Mononuclear cell (primary cell): ENCODE results near the gene TCERG1L. TPM values are rescaled to one million over a fixed set of nuclear protein-coding genes. Genes with fewer than 3 reads are reported as not detected.

Experiments
- H3K27me3 ChIP-seq: 2 replicates; pipeline ENCODE4 v1.6.0; 2011; ENCODE audit warnings: low read length, control low read depth; ENCODE audit not compliant: insufficient read depth
- H3K4me1 ChIP-seq: 2 replicates; pipeline ENCODE4 v1.5.1; 2011; ENCODE audit warnings: mild to moderate bottlenecking, low read length, control low read depth; ENCODE audit not compliant: insufficient read depth
- H3K4me3 ChIP-seq: 2 replicates; pipeline ENCODE4 v1.5.1; 2011; ENCODE audit warnings: mild to moderate bottlenecking, low read length, moderate library complexity
- H3K9me3 ChIP-seq: 2 replicates; pipeline ENCODE4 v1.5.1; 2011; ENCODE audit warnings: low read depth, mild to moderate bottlenecking, control low read depth, low read length
- total RNA-seq: library from RNA; depleted of rRNA; stranded (reverse); fragments of >200 nt; gene quantifications from one replicate; pipeline ENCODE4 v1.2.3, GENCODE V29; 2012

TCERG1L gene, protein sequence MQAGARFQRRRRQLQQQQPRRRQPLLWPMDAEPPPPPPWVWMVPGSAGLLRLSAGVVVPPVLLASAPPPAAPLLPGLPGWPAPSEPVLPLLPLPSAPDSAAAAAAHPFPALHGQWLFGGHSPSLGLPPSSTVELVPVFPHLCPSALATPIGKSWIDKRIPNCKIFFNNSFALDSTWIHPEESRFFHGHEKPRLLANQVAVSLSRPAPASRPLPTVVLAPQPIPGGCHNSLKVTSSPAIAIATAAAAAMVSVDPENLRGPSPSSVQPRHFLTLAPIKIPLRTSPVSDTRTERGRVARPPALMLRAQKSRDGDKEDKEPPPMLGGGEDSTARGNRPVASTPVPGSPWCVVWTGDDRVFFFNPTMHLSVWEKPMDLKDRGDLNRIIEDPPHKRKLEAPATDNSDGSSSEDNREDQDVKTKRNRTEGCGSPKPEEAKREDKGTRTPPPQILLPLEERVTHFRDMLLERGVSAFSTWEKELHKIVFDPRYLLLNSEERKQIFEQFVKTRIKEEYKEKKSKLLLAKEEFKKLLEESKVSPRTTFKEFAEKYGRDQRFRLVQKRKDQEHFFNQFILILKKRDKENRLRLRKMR
- under 0.01 TPM for total RNA-seq

DNA sequence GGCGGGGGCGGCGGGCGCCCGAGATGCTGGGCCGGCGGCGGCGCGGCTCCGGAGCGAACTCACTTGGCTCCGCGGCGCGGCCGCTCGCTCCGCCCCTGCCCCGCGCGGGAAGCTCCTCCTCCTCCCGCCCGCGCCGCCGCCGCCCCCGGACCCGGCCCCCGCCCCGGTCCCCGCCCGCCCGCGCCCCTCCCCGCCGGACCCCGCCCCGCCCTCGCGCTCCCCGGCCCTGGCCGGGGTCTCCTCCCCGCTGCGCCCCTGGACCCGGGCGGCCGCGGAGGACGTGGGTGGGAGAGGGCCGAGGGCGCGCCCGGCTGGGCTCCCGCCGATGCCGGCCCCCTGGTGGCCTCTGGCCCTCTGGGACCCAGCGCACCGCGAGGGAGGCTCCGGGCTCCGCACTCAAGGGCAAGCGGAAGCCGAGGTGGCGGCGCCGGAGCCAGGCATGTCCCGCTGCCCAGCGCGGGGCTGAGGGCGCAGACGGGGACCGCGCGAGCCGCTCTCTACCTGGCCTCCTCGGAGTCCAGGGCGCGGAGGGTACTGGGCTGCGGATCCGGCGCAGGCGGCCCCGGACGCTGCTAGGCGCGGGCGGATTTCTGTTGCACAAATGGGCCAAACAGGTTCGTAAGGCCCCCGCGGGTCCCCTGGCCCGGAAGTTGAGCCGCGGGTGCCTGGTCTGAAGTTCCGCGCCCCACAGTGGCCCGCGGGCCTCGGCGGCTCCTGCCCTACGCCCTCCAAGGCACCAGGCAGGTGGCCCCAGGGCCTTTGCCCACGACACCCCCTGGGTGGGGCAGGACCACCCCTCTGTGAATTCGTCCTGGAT lies at the start of gene TCERG1L:
TCERG1L (minus strand) TSS at position 61 of the 817 bp plus-strand sequence. CDS start 86 bp downstream, outside the sequence.
- H3K4me3 ChIP-seq: no peak within 1 kb of the TSS

DNA sequence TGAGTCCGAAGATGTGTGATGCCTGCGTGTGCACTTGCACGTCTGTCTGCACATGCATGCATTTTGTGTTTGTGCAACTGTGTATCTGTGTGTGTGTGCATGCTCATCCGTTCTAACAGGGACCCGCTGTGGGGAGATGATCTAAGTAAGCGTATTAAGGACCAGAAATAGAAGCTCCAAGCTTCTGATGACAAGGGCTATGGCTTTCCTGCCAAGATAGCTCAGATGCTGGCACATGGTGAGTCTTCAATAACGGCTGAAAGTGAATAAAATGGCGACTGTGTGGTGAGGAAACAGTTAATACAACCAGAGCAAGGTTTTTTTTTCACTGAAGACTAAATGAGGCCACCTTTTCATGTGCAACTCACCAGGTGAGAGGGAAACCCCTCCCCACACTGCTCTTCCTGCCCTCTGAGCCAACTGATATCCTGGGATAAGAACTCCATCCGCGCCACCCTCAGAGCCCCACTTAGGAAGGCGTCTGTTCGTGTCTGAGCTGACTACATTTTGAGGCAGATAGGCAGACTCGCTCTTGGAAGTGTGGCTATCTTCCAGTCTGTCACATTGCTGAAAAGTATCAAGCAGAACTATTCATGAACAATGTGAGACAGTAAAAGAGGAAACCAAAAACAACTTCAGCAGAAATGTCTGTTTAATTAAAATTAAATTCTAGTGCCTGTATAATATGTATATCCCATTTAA lies 47.4 kb upstream of the TCERG1L start:
- no peaks in the 10 kb centered on the region for H3K4me1 ChIP-seq
- H3K27me3 ChIP-seq: no peaks in the 10 kb centered on the region
- no peaks in the 10 kb centered on the region for H3K9me3 ChIP-seq
- H3K4me3 ChIP-seq: no peak overlapping the region

More for the DNA sequence above, at the start of gene TCERG1L:
- Histone ChIP-seq H3K4me1 (no peaks in the 10 kb centered on the region), H3K27me3 (peaks cover 34% of the 10 kb centered on the region), H3K9me3 (no peaks in the 10 kb centered on the region)

DNA sequence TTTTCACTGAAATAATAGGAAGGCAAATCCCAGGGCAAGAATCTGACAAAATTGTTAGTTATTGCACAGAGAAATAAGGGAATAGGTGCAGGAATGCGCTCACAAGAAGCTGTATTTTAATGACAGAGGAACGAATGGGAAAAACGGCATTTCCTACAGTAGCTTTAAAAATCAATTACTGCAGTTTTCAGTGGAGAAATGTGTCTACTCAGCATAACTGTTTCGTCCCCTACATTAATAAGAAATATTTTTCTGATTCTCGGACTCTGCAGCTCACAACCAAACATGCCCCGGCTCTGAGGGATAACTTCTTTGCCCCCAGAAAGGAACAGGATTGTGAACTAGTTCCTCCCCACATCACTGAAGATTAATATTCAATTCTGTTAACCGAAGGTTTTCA lies 44.9 kb upstream of the TCERG1L start:
- Histone ChIP-seq H3K9me3 (no peaks in the 10 kb centered on the region), H3K27me3 (no peaks in the 10 kb centered on the region), H3K4me1 (no peaks in the 10 kb centered on the region), H3K4me3 (no peak overlapping the region)

DNA sequence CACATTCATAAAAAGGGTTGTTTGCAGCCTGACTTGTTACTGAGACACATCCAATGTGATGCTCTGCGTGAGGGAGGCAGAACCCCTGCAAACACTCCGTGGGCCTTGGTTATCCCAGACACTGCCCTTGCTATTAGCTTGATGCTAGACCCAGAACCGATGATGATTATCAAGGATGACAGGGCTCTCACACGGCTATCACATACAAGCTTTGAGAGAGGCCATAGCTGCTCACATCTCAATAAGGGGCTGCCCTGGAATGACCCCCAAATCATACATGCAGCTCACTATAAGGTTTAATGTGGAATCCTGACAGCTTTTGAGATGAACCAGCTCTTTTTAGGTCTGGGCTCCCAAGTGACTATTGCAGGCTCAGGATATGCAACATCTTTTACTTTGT lies 44.4 kb upstream of the TCERG1L start:
- no peaks in the 10 kb centered on the region for H3K9me3 ChIP-seq
- H3K4me1 ChIP-seq: no peaks in the 10 kb centered on the region
- H3K27me3 ChIP-seq: no peaks in the 10 kb centered on the region
- no peak overlapping the region for H3K4me3 ChIP-seq

DNA sequence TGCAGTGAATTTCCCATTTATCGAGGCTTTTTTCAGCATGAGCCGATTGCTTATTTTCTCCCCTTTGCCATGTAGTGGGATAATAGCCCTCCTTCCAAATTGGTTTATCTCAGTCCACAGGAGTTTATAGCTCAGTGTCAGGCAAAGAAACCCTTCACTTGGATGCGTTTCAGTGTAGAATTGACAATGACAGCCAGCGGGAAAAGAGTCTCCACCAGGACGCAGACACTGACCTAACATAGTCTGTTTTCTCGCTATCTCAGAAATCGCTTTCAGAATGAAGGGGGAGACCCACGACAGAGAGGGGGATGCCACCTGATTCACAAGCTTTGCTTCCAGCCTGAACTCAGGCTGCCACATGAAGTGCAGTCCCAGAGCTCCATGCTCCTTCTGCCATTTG lies 43.5 kb upstream of the TCERG1L start:
- no peaks in the 10 kb centered on the region for H3K9me3 ChIP-seq
- H3K4me3 ChIP-seq: no peak overlapping the region
- no peaks in the 10 kb centered on the region for H3K27me3 ChIP-seq
- no peaks in the 10 kb centered on the region for H3K4me1 ChIP-seq

DNA sequence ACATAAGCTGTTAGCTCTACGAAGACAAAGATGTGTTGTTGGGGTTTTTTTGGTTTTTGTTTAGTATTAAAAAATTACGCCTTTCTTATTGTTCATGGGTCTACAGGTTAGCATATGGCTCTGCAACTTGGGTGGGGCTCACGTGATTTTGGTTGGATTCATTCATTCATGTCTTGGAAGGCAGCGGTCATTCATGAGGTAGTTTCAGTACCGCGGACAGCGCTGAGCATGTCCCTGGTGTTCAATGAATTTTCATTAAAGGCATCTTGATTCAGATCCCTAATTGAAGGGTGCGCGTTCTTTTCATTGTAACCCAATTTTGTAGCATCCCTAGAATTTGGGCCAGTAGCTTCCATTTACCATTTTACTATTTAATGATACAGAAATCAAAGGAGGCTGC lies 42.9 kb upstream of the TCERG1L start:
- Histone ChIP-seq H3K4me1 (no peaks in the 10 kb centered on the region), H3K27me3 (no peaks in the 10 kb centered on the region), H3K4me3 (no peak overlapping the region), H3K9me3 (no peaks in the 10 kb centered on the region)

DNA sequence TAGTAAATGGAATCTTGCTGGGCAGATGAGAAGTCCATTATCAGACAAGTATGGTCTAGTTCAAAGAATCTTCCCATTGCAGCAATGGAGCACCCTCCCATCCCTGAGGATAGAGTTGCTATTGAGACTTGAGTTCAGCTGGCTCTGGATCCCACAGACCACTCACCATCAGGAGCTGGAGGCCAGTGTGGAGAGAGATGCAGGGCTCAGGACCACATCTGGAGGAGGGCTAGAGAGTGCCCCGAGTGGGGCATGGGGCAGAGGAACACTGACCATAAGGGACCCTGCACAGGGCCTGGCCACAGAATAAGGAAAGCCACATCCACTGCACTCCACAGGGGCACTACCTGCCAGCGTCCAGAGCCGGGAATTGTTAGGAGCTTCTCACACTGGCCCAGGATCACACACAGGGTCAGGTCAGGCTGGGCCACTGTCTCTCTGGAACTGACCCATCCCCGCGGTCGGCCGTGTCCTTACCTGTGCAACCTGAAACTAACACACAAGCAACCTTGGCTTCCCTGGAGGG lies 41.3 kb upstream of the TCERG1L start:
- no peak overlapping the region for H3K4me3 ChIP-seq
- H3K27me3 ChIP-seq: no peaks in the 10 kb centered on the region
- H3K4me1 ChIP-seq: no peaks in the 10 kb centered on the region
- no peaks in the 10 kb centered on the region for H3K9me3 ChIP-seq

DNA sequence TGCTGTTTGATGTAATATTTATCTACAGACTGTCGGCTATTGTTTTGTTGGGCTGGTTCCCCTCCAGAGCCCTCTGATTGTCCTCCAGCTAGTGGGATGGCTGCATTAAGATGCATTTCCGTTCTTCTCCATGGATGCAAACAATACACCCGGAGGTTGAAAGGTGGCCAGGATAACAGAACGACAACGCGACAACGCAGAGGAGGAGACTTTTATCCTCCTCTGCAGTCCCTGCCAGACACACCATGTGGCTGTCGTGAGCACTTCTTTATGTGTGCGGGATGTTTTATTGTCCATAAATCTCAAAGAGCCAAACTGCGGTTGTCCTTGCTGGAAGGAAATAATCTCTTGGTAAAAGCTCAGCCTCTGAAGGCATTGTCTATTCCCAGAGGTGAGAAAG lies 39.1 kb upstream of the TCERG1L start:
- no peaks in the 10 kb centered on the region for H3K9me3 ChIP-seq
- H3K4me3 ChIP-seq: no peak overlapping the region
- H3K27me3 ChIP-seq: no peaks in the 10 kb centered on the region
- no peaks in the 10 kb centered on the region for H3K4me1 ChIP-seq

DNA sequence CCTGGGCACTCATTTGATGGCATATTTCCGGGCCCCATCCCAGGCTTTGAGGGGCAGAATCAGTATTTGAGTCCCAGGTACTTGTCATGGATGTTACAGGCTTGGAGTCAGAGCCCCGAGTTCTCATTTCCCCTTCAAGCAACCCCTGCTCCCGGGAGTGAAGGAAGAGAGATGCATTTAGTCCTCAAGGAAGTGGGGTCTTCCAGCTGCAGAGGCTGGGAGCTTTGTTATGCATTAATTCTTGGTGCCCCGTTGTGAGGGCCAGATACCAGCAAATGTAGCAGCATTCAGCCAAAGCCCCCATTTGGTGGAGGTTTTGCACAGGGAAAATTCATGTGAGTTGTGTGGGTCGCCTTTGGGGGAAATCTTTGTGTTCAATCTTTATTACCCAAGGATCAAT lies 38.7 kb upstream of the TCERG1L start:
- Histone ChIP-seq H3K9me3 (no peaks in the 10 kb centered on the region), H3K4me3 (no peak overlapping the region), H3K27me3 (no peaks in the 10 kb centered on the region), H3K4me1 (no peaks in the 10 kb centered on the region)

DNA sequence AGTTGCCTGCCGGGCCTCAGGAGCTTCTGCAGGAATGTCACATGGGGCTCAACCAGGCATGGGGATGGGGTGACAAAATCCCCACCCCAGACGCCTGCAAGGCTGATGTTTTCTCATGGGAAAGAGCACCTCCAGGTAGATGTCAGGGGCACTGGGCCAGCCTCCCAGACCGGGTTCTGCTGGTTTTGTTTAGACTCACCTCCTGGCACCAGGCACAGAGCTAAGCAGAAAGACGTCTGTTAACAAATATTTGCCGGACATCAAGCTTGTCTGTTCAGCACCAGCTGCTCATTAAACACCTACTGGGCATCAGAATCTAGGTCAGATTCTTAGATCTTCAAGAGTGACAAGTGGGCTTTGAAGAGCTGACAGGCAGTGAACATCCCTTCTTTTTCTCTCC lies 34.9 kb upstream of the TCERG1L start:
- no peak overlapping the region for H3K4me3 ChIP-seq
- no peaks in the 10 kb centered on the region for H3K27me3 ChIP-seq
- H3K4me1 ChIP-seq: no peaks in the 10 kb centered on the region
- H3K9me3 ChIP-seq: no peaks in the 10 kb centered on the region

DNA sequence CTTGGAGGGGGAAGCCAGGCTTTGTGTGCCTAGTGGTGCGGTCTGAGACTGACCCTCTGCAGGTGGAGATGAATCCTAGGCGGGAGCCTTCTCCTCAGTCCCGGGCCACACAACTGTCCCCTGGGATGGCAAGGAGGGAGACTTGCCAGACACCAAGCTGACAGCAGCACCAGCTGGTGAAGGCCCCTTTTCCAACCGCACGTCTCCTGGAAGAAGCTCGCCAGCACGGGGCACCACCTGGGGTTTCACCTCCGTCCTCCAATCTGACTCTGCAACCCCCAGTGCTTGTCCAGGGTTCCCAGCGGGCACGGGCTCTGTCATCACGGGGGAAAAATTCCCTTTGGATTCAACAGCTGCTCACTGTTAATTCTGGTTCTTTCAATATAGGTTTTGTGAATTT lies 34.2 kb upstream of the TCERG1L start:
- Histone ChIP-seq H3K4me1 (no peaks in the 10 kb centered on the region), H3K9me3 (no peaks in the 10 kb centered on the region), H3K4me3 (no peak overlapping the region), H3K27me3 (no peaks in the 10 kb centered on the region)

DNA sequence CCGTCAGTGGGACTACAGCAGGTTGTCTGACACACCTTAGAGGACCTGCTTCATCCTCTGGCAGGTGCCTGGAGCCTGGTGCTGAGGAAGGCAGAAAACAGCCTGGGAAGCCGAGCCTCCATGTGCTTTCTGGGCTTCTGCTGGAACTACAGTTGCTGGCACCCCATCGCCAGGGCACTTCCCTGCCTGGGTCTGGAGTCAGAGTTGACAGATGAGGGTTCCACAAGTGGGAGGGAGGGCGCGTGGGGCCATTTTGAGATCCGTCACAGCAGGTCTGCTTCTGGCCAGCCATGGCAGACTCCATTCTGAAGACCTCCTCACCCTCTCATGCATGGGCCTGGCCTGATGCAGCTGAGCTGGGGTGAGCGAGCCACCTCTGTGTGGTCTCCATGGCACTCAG lies 33.2 kb upstream of the TCERG1L start:
- Histone ChIP-seq H3K27me3 (no peaks in the 10 kb centered on the region), H3K9me3 (no peaks in the 10 kb centered on the region), H3K4me3 (no peak overlapping the region), H3K4me1 (no peaks in the 10 kb centered on the region)

DNA sequence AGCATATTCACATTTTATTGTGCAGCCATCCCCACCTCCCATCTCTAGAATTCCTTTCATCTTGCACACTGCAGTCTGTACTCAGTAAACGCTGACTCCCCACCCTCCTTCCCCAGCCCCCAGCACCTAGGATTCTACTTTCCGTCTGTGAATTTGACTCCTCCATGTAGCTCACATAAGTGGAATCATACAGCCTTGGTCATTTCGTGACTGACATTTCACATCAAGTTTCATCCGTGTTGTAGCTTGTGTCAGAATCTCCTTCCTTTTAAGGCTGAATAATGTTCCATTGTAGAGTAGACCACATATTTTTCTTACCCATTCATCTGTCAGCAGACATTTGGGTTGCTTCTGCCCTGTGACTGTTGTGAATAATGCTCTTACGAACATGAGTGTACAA lies 26.2 kb upstream of the TCERG1L start:
- Histone ChIP-seq H3K4me3 (no peak overlapping the region), H3K4me1 (no peaks in the 10 kb centered on the region), H3K9me3 (no peaks in the 10 kb centered on the region), H3K27me3 (no peaks in the 10 kb centered on the region)

DNA sequence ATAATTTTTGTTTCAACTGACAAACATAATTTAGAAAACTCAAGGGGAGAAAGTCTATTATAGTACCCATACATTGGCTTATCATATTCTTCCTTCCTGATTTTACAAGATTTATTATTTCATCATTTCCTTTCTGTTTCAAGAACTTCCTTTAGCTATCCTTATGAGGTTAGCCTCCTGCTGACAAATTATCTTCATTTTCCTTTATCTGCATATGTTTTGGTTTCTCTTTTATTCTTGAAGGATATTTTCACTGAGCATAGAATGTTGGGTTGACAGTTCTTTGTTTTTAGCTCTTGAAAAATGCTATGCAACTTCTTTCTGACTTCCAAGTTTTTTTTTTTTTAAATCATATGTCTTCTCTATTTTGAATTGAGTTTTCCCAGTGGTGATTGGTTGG lies 21.3 kb upstream of the TCERG1L start:
- no peaks in the 10 kb centered on the region for H3K4me1 ChIP-seq

DNA sequence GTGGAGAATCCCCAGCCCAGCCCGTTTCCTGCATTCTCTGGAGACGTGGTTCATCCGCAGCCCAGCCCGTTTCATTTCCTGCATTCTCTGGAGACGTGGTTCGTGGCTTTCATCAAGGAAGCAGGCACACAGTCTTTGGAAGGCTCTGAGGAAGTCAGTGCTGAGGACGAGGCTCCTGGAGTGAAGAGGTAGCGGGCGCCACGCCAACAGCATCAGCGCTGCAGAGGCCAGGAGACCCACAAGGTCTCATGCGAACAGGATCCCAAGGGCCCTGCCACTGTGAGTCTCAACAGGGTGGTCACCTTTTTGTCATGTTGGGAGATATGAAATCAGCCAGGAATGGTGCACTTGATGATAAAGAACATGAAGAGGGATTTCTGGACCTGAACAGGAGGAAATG lies 12.4 kb upstream of the TCERG1L start:
- no peaks in the 10 kb centered on the region for H3K27me3 ChIP-seq
- no peaks in the 10 kb centered on the region for H3K4me1 ChIP-seq
- no peaks in the 10 kb centered on the region for H3K9me3 ChIP-seq
- H3K4me3 ChIP-seq: no peak overlapping the region

More for the DNA sequence above, 21.3 kb upstream of the TCERG1L start:
- Histone ChIP-seq H3K4me3 (no peak overlapping the region), H3K27me3 (no peaks in the 10 kb centered on the region), H3K9me3 (no peaks in the 10 kb centered on the region)
